Effector CD4-positive, alpha-beta T cell (primary cell): ENCODE measurements around the gene NCKAP1.

ENCODE experiments used
- DNase-seq: peaks from one replicate; pipeline ENCODE4 v3.0.0-alpha.2; 2020

The NCKAP1 gene

GRCh38 chr2:182946958-182947369 is 91.3 kb downstream of the NCKAP1 start:
- no peak for DNase-seq

- DNase-seq: no peak
These were observed 94.9 kb downstream of the NCKAP1 start for GRCh38 chr2:182943339-182943738.

- DNase-seq: no peak
These were observed 95.5 kb downstream of the NCKAP1 start for GRCh38 chr2:182942756-182943155.

- no peak for DNase-seq
These were observed 96.3 kb downstream of the NCKAP1 start for GRCh38 chr2:182941919-182942318.

GRCh38 chr2:182941121-182941722 is 97.0 kb downstream of the NCKAP1 start:
- no peak for DNase-seq

- DNase-seq: no peak
These were observed 100.4 kb downstream of the NCKAP1 start for GRCh38 chr2:182937870-182938269.

- no peak for DNase-seq
These were observed 104.6 kb downstream of the NCKAP1 start for GRCh38 chr2:182933629-182934028.

- DNase-seq: no peak
These were observed 108.3 kb downstream of the NCKAP1 start for GRCh38 chr2:182929972-182930371.

GRCh38 chr2:182924306-182924705 is 114.0 kb downstream of the NCKAP1 start:
- DNase-seq: no peak

- DNase-seq: no peak
These were observed 117.0 kb downstream of the NCKAP1 start for GRCh38 chr2:182921234-182921633.

- no peak for DNase-seq
These were observed 117.6 kb downstream of the NCKAP1 start for GRCh38 chr2:182920631-182921056.

- no peak for DNase-seq
These were observed 118.2 kb downstream of the NCKAP1 start for GRCh38 chr2:182920089-182920488.

- DNase-seq: no peak
These were observed 119.2 kb downstream of the NCKAP1 start for GRCh38 chr2:182918961-182919652.

- DNase-seq: no peak
These were observed 120.3 kb downstream of the NCKAP1 start for GRCh38 chr2:182917924-182918323.

GRCh38 chr2:182916417-182916816 is 121.8 kb downstream of the NCKAP1 start:
- DNase-seq: no peak

GRCh38 chr2:182915369-182916326 is 122.6 kb downstream of the NCKAP1 start:
- no peak for DNase-seq

- DNase-seq: no peak
These were observed 123.4 kb downstream of the NCKAP1 start for GRCh38 chr2:182914852-182915251.

- DNase-seq: no peak
These were observed 125.2 kb downstream of the NCKAP1 start for GRCh38 chr2:182913064-182913463.

GRCh38 chr2:182912518-182912915 is 125.7 kb downstream of the NCKAP1 start:
- no peak for DNase-seq

GRCh38 chr2:182911813-182912517 is 126.3 kb downstream of the NCKAP1 start:
- no peak for DNase-seq

- DNase-seq: no peak
These were observed 127.3 kb downstream of the NCKAP1 start for GRCh38 chr2:182910965-182911364.

- DNase-seq: no peak
These were observed 131.0 kb downstream of the NCKAP1 start for GRCh38 chr2:182907081-182907830.
